ENCODE data around the gene MICAL2.

GRCh38 chr11:12140186-12140793 lies 29.9 kb downstream of the MICAL2 start:
- TF ChIP-seq ZNF24 (tag by site-specific recombination; IDR thresholded peaks at IDR 0.05) (no peak), CTCF (tag by site-specific recombination; IDR thresholded peaks at IDR 0.05) (no peak), PATZ1 (tag by site-specific recombination; IDR thresholded peaks at IDR 0.05) (no peak), BCL6B (tag by site-specific recombination; IDR thresholded peaks at IDR 0.05) (no peak), ZNF792 (tag by site-specific recombination; IDR thresholded peaks at IDR 0.05) (no peak), ZSCAN18 (tag by site-specific recombination; IDR thresholded peaks at IDR 0.05) (no peak), KLF10 (tag by site-specific recombination; IDR thresholded peaks at IDR 0.05) (no peak), GLI4 (tag by site-specific recombination; IDR thresholded peaks at IDR 0.05) (no peak), SALL2 (tag by site-specific recombination; IDR thresholded peaks at IDR 0.05; ENCODE audit: borderline replicate concordance) (no peak), PRDM10 (tag by site-specific recombination; IDR thresholded peaks at IDR 0.05) (no peak), YY1 (tag by site-specific recombination; IDR thresholded peaks at IDR 0.05) (no peak), ZNF830 (tag by site-specific recombination; IDR thresholded peaks at IDR 0.05; ENCODE audit: low read depth) (no peak), ZNF549 (tag by site-specific recombination; IDR thresholded peaks at IDR 0.05) (no peak), ZFHX2 (tag by site-specific recombination; conservative IDR thresholded peaks at IDR 0.05) (no peak)

All from HEK293 (cell line).